HepG2 (cell line): ENCODE data around the gene FBLIM1. TPM values are rescaled to one million over a fixed set of nuclear protein-coding genes. Genes with fewer than 3 reads are reported as not detected.

Source experiments
- ATAC-seq: fragments of 200-7000 bp; cut with Tn5 transposase; 3 replicates; pipeline ENCODE4 v1.9.1; 2020; ENCODE audit warnings: mild to moderate bottlenecking, moderate library complexity
- BruUV-seq: library from RNA; stranded (reverse); fragments of 400-500 nt; replicated peaks from 2 replicates; lab custom pipeline; 2021; lab: Mats Ljungman, UMichigan
- CTCF ChIA-PET: fragments of 300-600 bp; formaldehyde crosslinking; extraction: SDS; loops from one replicate; lab custom pipeline; 2021; ENCODE audit warnings: low total read pairs, inconsistent platforms, low intra/inter-chr PET ratio; lab: Yijun Ruan, JAX
- POLR2A ChIA-PET: fragments of 350-600 bp; sonication (Branson Sonifier 250); formaldehyde crosslinking; loops from one replicate; lab custom pipeline; 2020; ENCODE audit warnings: antibody characterized with exemption, inconsistent platforms; lab: Yijun Ruan, JAX
- DNase-seq: peaks from one replicate; pipeline ENCODE4 v3.0.0-alpha.2; 2015; ENCODE audit warnings: low spot score
- FAIRE-seq: peaks from 3 replicates; lab custom pipeline; 2011; peaks lifted over from hg19 to GRCh38; lab: Jason Lieb, UNC
- H2AFZ ChIP-seq: one replicate; pipeline ENCODE4 v1.6.1; 2011; ENCODE audit warnings: low read length, inconsistent platforms
- H3K27ac ChIP-seq: fragments of 300-600 bp; 3 replicates; pipeline ENCODE4 v1.8.0; 2011; ENCODE audit warnings: mixed run types, mild to moderate bottlenecking, mixed read lengths, low read length, inconsistent platforms; ENCODE audit not compliant: insufficient read depth; ENCODE audit errors: extremely low read length
- H3K27me3 ChIP-seq, 2 experiments: fragments of 200-600 bp in 1 of 2; 2 replicates in 1 of 2; 3 replicates in 1 of 2; pipeline versions ENCODE4 v1.6.0 to v1.8.0; 2011; ENCODE audit warnings: low read length in 2 of 2, mild to moderate bottlenecking in 2 of 2, moderate library complexity in 2 of 2, inconsistent platforms in 1 of 2; ENCODE audit not compliant: insufficient read depth in 2 of 2, control insufficient read depth in 1 of 2
- H3K36me3 ChIP-seq, 2 experiments: fragments of 200-600 bp in 1 of 2; replicated peaks in 1 of 2; 2 replicates in 1 of 2; 3 replicates in 1 of 2; pipeline versions ENCODE4 v1.5.1 to v1.8.0; 2011; ENCODE audit warnings: low read length in 2 of 2, inconsistent platforms in 1 of 2; ENCODE audit not compliant: insufficient read depth in 2 of 2, control insufficient read depth in 1 of 2
- H3K4me1 ChIP-seq: 2 replicates; pipeline ENCODE4 v1.5.1; 2012; ENCODE audit warnings: low read length, inconsistent platforms; ENCODE audit not compliant: insufficient read depth
- H3K4me2 ChIP-seq: 2 replicates; pipeline ENCODE4 v1.6.0; 2011; ENCODE audit warnings: low read depth, low read length, inconsistent platforms
- H3K4me3 ChIP-seq, 3 experiments: fragments of 200-600 bp in 1 of 3; sonication (generic), shearing (Covaris generic) in 1 of 3; replicated peaks in 1 of 3; 2 replicates each; pipeline ENCODE4 v1.5.1; 2011 to 2016; ENCODE audit warnings: low read length in 3 of 3, inconsistent platforms in 2 of 3, low read depth in 2 of 3, mild to moderate bottlenecking in 2 of 3, control low read depth in 1 of 3, mixed read lengths in 1 of 3; ENCODE audit not compliant: insufficient read depth in 1 of 3
- H3K79me2 ChIP-seq: one replicate; pipeline ENCODE4 v1.6.1; 2011; ENCODE audit warnings: low read length, inconsistent platforms; ENCODE audit not compliant: insufficient read depth
- H3K9ac ChIP-seq: 2 replicates; pipeline ENCODE4 v1.6.0; 2011; ENCODE audit warnings: mild to moderate bottlenecking, low read depth, low read length, inconsistent platforms; ENCODE audit not compliant: insufficient read depth
- H3K9me3 ChIP-seq: 2 replicates; pipeline ENCODE4 v1.5.1; 2012; ENCODE audit warnings: mild to moderate bottlenecking, low read length
- H4K20me1 ChIP-seq: 2 replicates; pipeline ENCODE4 v1.6.0; 2011; ENCODE audit warnings: inconsistent platforms, mild to moderate bottlenecking, low read length, moderate library complexity; ENCODE audit not compliant: insufficient read depth
- AGO2 ChIP-seq: fragments of 200-400 bp; formaldehyde crosslinking; optimal IDR thresholded peaks from 2 replicates; pipeline ENCODE3; 2017; ENCODE audit warnings: mild to moderate bottlenecking, low read depth, low read length, moderate library complexity
- CCAR2 ChIP-seq: fragments of 200-400 bp; formaldehyde crosslinking; optimal IDR thresholded peaks from 2 replicates; pipeline ENCODE3; 2018; ENCODE audit warnings: low read depth, mild to moderate bottlenecking, low read length, moderate library complexity
- DMAP1 ChIP-seq: IDR thresholded peaks from 2 replicates; pipeline ENCODE4 v1.6.1; 2016
- TARDBP ChIP-seq: sonication (generic); formaldehyde crosslinking; IDR thresholded peaks from 2 replicates; pipeline ENCODE4 v1.8.0; 2022; ENCODE audit warnings: mild to moderate bottlenecking, missing genetic modification reagents
- TEF ChIP-seq: sonication (generic); formaldehyde crosslinking; IDR thresholded peaks from 2 replicates; pipeline ENCODE4 v1.5.0; 2020; ENCODE audit warnings: missing genetic modification reagents
- ZNF512 ChIP-seq: sonication (generic); formaldehyde crosslinking; IDR thresholded peaks from 2 replicates; pipeline ENCODE4 v1.4.0; 2020; ENCODE audit warnings: mild to moderate bottlenecking, missing genetic modification reagents
- ZNF552 ChIP-seq: sonication (generic); formaldehyde crosslinking; IDR thresholded peaks from 2 replicates; pipeline ENCODE4 v1.9.0; 2022; ENCODE audit warnings: missing genetic modification reagents, mild to moderate bottlenecking, borderline replicate concordance
- WGBS: methylation state at CpG from one replicate; pipeline ENCODE4 v1.1.6; 2017; ENCODE audit warnings: low lambda C conversion rate; 5-methylcytosine and 5-hydroxymethylcytosine counted together
- in situ Hi-C: cut with HindIII; loops from 2 replicates; pipeline ENCODE4 v1.10.0; 2017; ENCODE audit warnings: low pct_unique_long_range_greater_than_20kb; ENCODE audit not compliant: extremely low pct_ligation_motif_present
- intact Hi-C: fragments of 100-400 bp; cut with micrococcal nuclease; formaldehyde crosslinking; loops from one replicate; pipeline ENCODE4 v1.10.0; 2022; ENCODE audit not compliant: unreplicated experiment
- polyA plus RNA-seq, 8 experiments: library from polyadenylated mRNA; depleted of rRNA in 3 of 8; stranded (reverse) in 7 of 8; unstranded in 1 of 8; fragments of >200 nt; fragmentation: Illumina TruSeq in 4 of 8; extraction: Trizol in 4 of 8; gene quantifications; 2 replicates each; pipeline versions ENCODE4 v1.2.1 to v1.2.3, GENCODE V29; 2011 to 2016; ENCODE audit warnings: low read depth in 4 of 8, missing spikeins in 1 of 8, mixed read lengths in 1 of 8; ENCODE audit not compliant: insufficient read depth in 1 of 8
- total RNA-seq, 5 experiments: library from RNA; depleted of rRNA; stranded (reverse); fragments of >200 nt; fragmentation: Illumina TruSeq; extraction: Trizol; gene quantifications; 2 replicates each; pipeline ENCODE4 v1.2.3, GENCODE V29; 2016; ENCODE audit warnings: low read depth in 1 of 5

FBLIM1 gene
- total and polyA plus RNA-seq, 2 of the 13 experiments (the other 11 are each of a cell fraction or from before 2014, with no cell fraction given): 10.6 to 23.0 TPM

- Histone ChIP-seq H3K4me3 (no peak overlapping the region), H2AFZ (no peak overlapping the region), H3K9ac (no peak overlapping the region), H3K4me1 (peaks cover 37% of the 10 kb centered on the region), H3K36me3 (peaks cover 5 to 13% of the 10 kb centered on the region in 2 experiments; a peak in 4 of 5 replicates), H3K79me2 (no peaks in the 10 kb centered on the region), H3K27ac (no peak overlapping the region), H3K9me3 (no peaks in the 10 kb centered on the region), H3K4me2 (no peak overlapping the region), H4K20me1 (no peaks in the 10 kb centered on the region), H3K27me3 (no peaks in the 10 kb centered on the region)
- ChIA-PET POLR2A (no interaction called here), CTCF (no interaction called here)
- in situ Hi-C loops: no loop called here
- BruUV-seq: TSS peak; percentile 35
- ATAC-seq (no peak), FAIRE-seq (no peak)
- TF ChIP-seq CCAR2 (no peak), ZNF552 (CRISPR knock-in tag) (no peak), TEF (no peak), ZNF512 (CRISPR knock-in tag) (no peak), TARDBP (CRISPR knock-in tag) (no peak)
- TF ChIP-seq, all 625 proteins: peak for 0
- no peak for DNase-seq
- WGBS: 97% methylated on average over 9 of the region's 11 CpGs
- intact Hi-C loops: no loop called here
Measured at GRCh38 chr1:15733218-15733725, 25.3 kb upstream of the FBLIM1 start.

- Histone ChIP-seq H2AFZ (no peak overlapping the region), H3K27ac (no peak overlapping the region), H3K4me1 (peaks cover 42% of the 10 kb centered on the region), H3K36me3 (peaks cover 4 to 7% of the 10 kb centered on the region in 2 experiments; a peak in 4 of 5 replicates), H3K9me3 (no peaks in the 10 kb centered on the region), H3K9ac (no peak overlapping the region), H3K79me2 (no peaks in the 10 kb centered on the region), H3K4me3 (no peak overlapping the region), H4K20me1 (no peaks in the 10 kb centered on the region), H3K27me3 (no peaks in the 10 kb centered on the region), H3K4me2 (no peak overlapping the region)
- FAIRE-seq: no peak
- ChIA-PET CTCF (no interaction called here), POLR2A (no interaction called here)
- intact Hi-C loops (no loop called here), in situ Hi-C loops (no loop called here)
- no peak for ATAC-seq
- DNase-seq: no peak
- no TSS peak for BruUV-seq
- WGBS: no CpG with 5 or more reads among the region's 27 CpGs
- TF ChIP-seq DMAP1 (CRISPR knock-in tag): no peak
- peak; percentile 25 for TF ChIP-seq AGO2
Measured at GRCh38 chr1:15733726-15734226, 24.8 kb upstream of the FBLIM1 start.
